Mucosa of rectum (tissue), 2 donors: ENCODE measurements around the gene ZNF540.
"Not testable (repeated sequence)": the region's sequence is repeated elsewhere in the genome, so short reads cannot be mapped to it uniquely, and the experiment has no call there.

ENCODE experiments used
- H3K27ac ChIP-seq, 2 donors: one replicate each; pipeline ENCODE4 v1.7.0; 2013; ENCODE audit warnings: inconsistent platforms in 2 of 2, low read depth in 2 of 2, low read length in 2 of 2
- H3K27me3 ChIP-seq, 2 donors: one replicate each; pipeline ENCODE4 v1.7.0; 2013; ENCODE audit warnings: low read length in 2 of 2; ENCODE audit not compliant: control insufficient read depth in 2 of 2, insufficient read depth in 2 of 2
- H3K36me3 ChIP-seq, 2 donors: one replicate each; pipeline ENCODE4 v1.7.0; 2013; ENCODE audit warnings: low read length in 2 of 2; ENCODE audit not compliant: control insufficient read depth in 2 of 2, insufficient read depth in 2 of 2
- H3K4me1 ChIP-seq, 2 donors: one replicate each; pipeline ENCODE4 v1.7.0; 2013; ENCODE audit warnings: low read length in 2 of 2, mild to moderate bottlenecking in 1 of 2; ENCODE audit not compliant: control insufficient read depth in 2 of 2, insufficient read depth in 2 of 2
- H3K4me3 ChIP-seq, 2 donors: one replicate each; pipeline ENCODE4 v1.7.0; 2013; ENCODE audit warnings: low read length in 2 of 2
- H3K9ac ChIP-seq, 2 donors: one replicate each; pipeline ENCODE4 v1.7.0; 2013; ENCODE audit warnings: low read length in 2 of 2, low read depth in 1 of 2, mild to moderate bottlenecking in 1 of 2
- H3K9me3 ChIP-seq, 2 donors: one replicate each; pipeline ENCODE4 v1.7.0; 2013; ENCODE audit warnings: low read length in 2 of 2; ENCODE audit not compliant: control insufficient read depth in 2 of 2
- donor health status: healthy.
- donor health status: Normal muscosa, but diverticular disease.

ZNF540 gene

GRCh38 chr19:37635076-37636056 lies 40.7 kb downstream of the ZNF540 start:
- H3K27me3 ChIP-seq = no peaks in the 10 kb centered on the region
- H3K4me1 ChIP-seq = no peaks in the 10 kb centered on the region
- no peak overlapping the region for H3K4me3 ChIP-seq
- H3K27ac ChIP-seq = no peak overlapping the region
- peaks cover 8 to 18% of the 10 kb centered on the region in 2 donors for H3K36me3 ChIP-seq
- H3K9me3 ChIP-seq = peaks cover 31 to 54% of the 10 kb centered on the region in 2 donors
- H3K9ac ChIP-seq = no peak overlapping the region

GRCh38 chr19:37654118-37654517 lies 59.4 kb downstream of the ZNF540 start:
- Histone ChIP-seq H3K27ac (peak overlapping the region; percentile 86 to 90), H3K4me1 (peaks cover 7 to 17% of the 10 kb centered on the region in 2 donors), H3K9me3 (no peaks in the 10 kb centered on the region), H3K9ac (peak overlapping the region; percentile 65 to 83), H3K4me3 (peak overlapping the region; percentile 66 to 82), H3K27me3 (no peaks in the 10 kb centered on the region), H3K36me3 (peaks cover 0 to 4% of the 10 kb centered on the region in 2 donors)

DNA sequence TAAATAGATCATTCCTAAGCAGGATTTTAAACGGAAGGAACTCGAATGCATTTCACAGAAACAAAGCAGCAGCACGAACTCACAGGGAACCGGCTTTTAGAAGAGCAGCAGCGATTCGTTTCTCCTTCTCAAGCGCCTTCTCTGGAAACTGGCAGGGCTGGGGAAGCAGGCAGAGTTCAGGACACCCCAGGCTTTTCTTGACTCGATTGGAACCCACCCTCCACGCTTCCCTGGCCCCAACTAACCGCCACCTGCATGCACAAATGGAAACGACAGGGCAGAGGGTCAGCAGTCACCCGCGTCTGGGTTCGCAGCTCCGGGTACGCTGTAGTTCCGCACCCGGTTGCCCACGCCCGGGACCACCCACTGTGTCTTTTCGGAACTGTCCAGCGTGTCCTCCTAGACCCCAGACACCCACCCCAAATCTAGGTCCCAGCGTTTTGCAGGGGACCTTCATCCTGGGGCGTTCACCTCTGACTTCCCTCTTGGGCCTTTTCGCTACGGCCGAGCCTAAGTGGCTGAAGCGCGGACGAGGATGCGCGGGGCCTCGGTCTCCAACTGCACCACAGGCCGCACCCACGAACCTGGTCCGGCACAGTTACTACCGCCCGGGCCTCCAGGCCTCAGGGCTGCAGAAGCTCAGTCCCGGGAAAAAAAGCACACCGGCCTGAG lies 60.1 kb downstream of the ZNF540 start:
- Histone ChIP-seq H3K27me3 (no peaks in the 10 kb centered on the region), H3K9me3 (no peaks in the 10 kb centered on the region), H3K36me3 (no peaks in the 10 kb centered on the region), H3K27ac (peak overlapping the region; percentile 86 to 90), H3K9ac (peak overlapping the region; percentile 65 to 83), H3K4me1 (peaks cover 7 to 17% of the 10 kb centered on the region in 2 donors), H3K4me3 (peak overlapping the region; percentile 66 to 82)

GRCh38 chr19:37655301-37655688 lies 60.6 kb downstream of the ZNF540 start, which contains the start of gene ZFP30:
Gene ZFP30 (minus strand): TSS chr19:37655465. CDS start chr19:37647822, 7,643 bp downstream.
- Histone ChIP-seq H3K4me3 (peak within 1 kb of the TSS; percentile 66 to 82), H3K9ac (peak within 1 kb of the TSS; percentile 65 to 83), H3K27ac (peak within 1 kb of the TSS; percentile 86 to 90), H3K36me3 (no peaks in the 10 kb centered on the region), H3K4me1 (peaks cover 7 to 17% of the 10 kb centered on the region in 2 donors), H3K27me3 (no peaks in the 10 kb centered on the region), H3K9me3 (no peaks in the 10 kb centered on the region)

- no peaks in the 10 kb centered on the region for H3K36me3 ChIP-seq
- peak overlapping the region; percentile 66 to 82 for H3K4me3 ChIP-seq
- H3K27ac ChIP-seq = peak overlapping the region; percentile 86 to 90
- H3K4me1 ChIP-seq = peaks cover 7 to 17% of the 10 kb centered on the region in 2 donors
- peak overlapping the region; percentile 65 to 83 for H3K9ac ChIP-seq
- no peaks in the 10 kb centered on the region for H3K27me3 ChIP-seq
- no peaks in the 10 kb centered on the region for H3K9me3 ChIP-seq
These were observed 61.2 kb downstream of the ZNF540 start for GRCh38 chr19:37655689-37656371.

GRCh38 chr19:37657157-37657556 lies 62.5 kb downstream of the ZNF540 start:
- H3K9ac ChIP-seq, H3K27me3 ChIP-seq, H3K36me3 ChIP-seq, H3K27ac ChIP-seq, H3K9me3 ChIP-seq, H3K4me3 ChIP-seq: not testable (repeated sequence)
- peaks cover 7 to 17% of the 10 kb centered on the region in 2 donors for H3K4me1 ChIP-seq
